LNCaP clone FGC (cell line): Measurements from ENCODE around the gene DNAJC1.

Experiments used
- DNase-seq: peaks from one replicate; pipeline ENCODE4 v3.0.0-alpha.2; 2011; ENCODE audit warnings: low read depth
- H3K4me3 ChIP-seq: 2 replicates; pipeline ENCODE4 v1.5.1; 2011; ENCODE audit warnings: mild to moderate bottlenecking, low read depth, low read length, control low read depth
- TF ChIP-seq, protein P1 (sequence below): IDR thresholded peaks from 2 replicates; pipeline ENCODE4 v1.5.1; 2012; ENCODE audit warnings: mild to moderate bottlenecking; ENCODE audit not compliant: control insufficient read depth, insufficient read depth; ENCODE audit errors: extremely low read depth

Gene DNAJC1

DNA sequence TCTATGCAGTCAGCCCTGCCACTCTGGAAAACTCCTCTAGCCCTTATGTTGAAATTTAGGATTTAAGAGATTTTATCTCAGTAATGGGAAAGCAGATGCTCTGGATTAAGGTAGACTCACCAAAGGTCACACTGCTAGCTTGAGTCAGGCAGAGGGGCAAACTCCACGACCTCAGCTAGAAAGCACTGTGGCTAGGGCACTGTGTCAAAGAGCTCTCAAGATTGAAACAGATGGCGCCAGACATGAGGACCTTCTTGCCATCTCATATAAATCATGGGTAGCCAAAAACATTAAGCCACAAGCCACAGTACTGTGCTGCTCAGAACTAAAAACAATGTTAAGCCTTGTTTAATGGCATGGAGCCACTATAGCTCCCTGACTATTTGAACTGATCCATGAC lies 188.7 kb downstream of the DNAJC1 start:
- no peak for DNase-seq
- TF ChIP-seq, protein P1, sequence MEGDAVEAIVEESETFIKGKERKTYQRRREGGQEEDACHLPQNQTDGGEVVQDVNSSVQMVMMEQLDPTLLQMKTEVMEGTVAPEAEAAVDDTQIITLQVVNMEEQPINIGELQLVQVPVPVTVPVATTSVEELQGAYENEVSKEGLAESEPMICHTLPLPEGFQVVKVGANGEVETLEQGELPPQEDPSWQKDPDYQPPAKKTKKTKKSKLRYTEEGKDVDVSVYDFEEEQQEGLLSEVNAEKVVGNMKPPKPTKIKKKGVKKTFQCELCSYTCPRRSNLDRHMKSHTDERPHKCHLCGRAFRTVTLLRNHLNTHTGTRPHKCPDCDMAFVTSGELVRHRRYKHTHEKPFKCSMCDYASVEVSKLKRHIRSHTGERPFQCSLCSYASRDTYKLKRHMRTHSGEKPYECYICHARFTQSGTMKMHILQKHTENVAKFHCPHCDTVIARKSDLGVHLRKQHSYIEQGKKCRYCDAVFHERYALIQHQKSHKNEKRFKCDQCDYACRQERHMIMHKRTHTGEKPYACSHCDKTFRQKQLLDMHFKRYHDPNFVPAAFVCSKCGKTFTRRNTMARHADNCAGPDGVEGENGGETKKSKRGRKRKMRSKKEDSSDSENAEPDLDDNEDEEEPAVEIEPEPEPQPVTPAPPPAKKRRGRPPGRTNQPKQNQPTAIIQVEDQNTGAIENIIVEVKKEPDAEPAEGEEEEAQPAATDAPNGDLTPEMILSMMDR = no peak
- H3K4me3 ChIP-seq = no peak overlapping the region

GRCh38 chr10:21813946-21814345 lies 189.6 kb downstream of the DNAJC1 start:
- DNase-seq = no peak
- no peak overlapping the region for H3K4me3 ChIP-seq
- TF ChIP-seq, protein P1 = no peak

DNA sequence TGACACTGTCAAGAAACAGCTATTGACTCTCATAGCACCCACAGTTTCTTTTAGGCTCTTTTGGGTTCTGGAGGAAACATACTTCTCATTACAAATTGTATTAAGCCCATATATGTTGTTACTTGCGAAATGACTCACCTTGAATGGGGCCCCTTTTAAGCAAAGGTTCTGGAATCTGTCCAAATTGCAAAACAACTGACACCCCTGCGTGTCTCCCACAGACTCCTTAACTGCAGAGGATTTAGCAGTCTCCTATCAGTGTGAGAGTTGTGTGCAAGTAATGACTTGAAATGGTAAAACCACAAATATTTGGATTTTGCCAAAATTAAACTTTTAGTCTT lies 192.3 kb downstream of the DNAJC1 start:
- TF ChIP-seq, protein P1 = no peak
- no peak overlapping the region for H3K4me3 ChIP-seq
- no peak for DNase-seq

DNA sequence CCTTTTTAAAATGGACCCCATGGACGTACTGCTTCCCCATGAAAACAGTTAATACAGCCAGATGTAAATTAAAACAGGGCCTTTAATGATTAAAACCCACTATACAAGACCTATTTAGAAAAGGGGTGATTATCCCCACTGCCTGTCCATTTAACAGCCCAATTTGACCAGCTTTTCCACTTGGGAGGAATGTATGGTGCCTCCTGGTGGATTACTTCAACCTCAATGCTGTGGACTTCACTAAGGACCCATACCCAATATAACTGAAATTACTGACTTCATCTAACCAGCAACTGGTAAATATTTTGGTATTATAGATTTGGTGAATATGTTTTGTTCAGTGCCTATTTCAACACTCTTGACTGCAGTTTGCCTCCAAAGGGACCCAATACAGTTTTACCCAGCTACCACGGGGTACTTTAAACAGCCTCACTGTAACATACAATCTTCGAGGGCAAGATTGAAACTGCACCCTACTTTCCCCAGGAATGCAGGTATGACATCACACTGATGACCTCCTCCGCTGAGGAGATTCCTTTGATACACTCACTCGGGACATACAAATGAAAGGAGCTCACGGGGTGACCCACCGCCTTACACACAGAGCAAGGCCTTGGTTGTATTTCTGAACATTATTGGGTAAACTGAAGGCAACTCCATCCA lies 192.8 kb downstream of the DNAJC1 start:
- DNase-seq = no peak
- TF ChIP-seq, protein P1 = no peak
- H3K4me3 ChIP-seq = no peak overlapping the region

DNA sequence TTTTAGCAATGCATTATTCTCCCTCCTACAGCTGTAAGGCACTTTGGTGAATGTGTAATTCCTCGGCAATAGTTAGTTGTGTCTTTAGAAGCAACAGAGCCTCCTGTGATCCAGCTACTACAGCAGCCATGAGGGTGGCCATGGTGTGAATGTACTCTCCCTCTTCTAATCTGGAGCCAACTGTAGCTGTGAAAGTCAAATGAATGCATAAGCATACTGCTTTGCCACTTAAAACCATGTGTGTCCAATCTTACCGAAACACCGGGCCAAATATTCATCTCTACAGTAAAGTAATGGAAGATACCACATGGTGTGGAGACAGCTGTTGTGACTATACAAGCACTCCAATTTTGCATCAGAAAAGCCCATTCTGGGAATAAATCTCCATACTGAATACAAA lies 195.0 kb downstream of the DNAJC1 start:
- TF ChIP-seq, protein P1 = no peak
- no peak overlapping the region for H3K4me3 ChIP-seq
- DNase-seq = no peak

DNA sequence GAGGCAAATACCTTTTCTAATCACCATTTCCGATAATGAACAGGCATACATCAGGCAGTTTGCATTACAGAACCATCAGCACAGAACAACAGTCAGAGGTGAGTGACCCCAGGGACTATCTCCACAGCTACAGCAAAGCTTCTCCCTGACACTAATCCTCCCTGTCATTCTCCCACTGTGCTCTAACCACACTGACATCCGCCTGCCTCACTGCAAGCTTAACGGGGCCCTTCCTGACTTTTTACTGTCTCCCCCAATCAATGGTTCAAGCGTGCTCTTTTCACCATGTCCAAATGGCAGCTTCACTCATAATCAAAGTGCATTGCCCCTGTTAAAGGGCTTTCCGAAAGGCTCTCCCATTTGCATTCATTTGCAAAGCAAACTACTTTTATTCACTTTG lies 196.3 kb downstream of the DNAJC1 start:
- no peak for DNase-seq
- no peak overlapping the region for H3K4me3 ChIP-seq
- TF ChIP-seq, protein P1 = no peak

DNA sequence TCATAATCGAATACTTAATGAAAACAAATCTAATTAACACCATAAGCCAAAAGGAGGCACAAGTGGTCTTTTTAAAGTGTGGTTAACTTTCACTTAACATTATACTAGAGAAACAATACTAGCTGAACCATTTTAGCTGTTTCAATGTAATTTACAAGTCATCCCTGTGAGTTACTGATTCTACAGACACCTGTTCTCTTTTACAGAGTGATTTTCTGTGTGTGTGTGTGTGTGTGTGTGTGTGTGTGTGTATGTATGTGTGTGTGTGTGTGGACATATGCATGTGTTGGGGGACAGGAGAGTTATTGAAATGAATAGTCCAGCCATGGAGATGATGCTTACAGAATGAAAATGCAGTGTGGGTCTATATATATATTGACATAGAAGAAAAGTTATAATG lies 200.2 kb downstream of the DNAJC1 start:
- DNase-seq = no peak
- TF ChIP-seq, protein P1 = no peak

More for the DNA sequence above, 200.2 kb downstream of the DNAJC1 start:
- H3K4me3 ChIP-seq = no peak overlapping the region
